Regular cardiac myocyte (primary cell): Measurements from ENCODE around the gene PILRA. TPM values are rescaled to one million over a fixed set of nuclear protein-coding genes. Genes with fewer than 3 reads are reported as not detected.

Experiments
- total RNA-seq: library from RNA; depleted of rRNA; stranded (reverse); fragments of >200 nt; gene quantifications from 2 replicates; pipeline ENCODE4 v1.2.3, GENCODE V29; 2014

PILRA gene
- total RNA-seq = under 0.01 and 0.28 TPM in 2 replicates

GRCh38 chr7:100373261-100373831 is at the start of gene PILRA:
PILRA (plus strand) TSS chr7:100373487; CDS start chr7:100373657, 170 bp downstream.

GRCh38 chr7:100358027-100358856 is 15.0 kb upstream of the PILRA start, which contains the start of gene PILRB:
PILRB (plus strand) TSS chr7:100358117; CDS start chr7:100358303, 186 bp downstream.

DNA sequence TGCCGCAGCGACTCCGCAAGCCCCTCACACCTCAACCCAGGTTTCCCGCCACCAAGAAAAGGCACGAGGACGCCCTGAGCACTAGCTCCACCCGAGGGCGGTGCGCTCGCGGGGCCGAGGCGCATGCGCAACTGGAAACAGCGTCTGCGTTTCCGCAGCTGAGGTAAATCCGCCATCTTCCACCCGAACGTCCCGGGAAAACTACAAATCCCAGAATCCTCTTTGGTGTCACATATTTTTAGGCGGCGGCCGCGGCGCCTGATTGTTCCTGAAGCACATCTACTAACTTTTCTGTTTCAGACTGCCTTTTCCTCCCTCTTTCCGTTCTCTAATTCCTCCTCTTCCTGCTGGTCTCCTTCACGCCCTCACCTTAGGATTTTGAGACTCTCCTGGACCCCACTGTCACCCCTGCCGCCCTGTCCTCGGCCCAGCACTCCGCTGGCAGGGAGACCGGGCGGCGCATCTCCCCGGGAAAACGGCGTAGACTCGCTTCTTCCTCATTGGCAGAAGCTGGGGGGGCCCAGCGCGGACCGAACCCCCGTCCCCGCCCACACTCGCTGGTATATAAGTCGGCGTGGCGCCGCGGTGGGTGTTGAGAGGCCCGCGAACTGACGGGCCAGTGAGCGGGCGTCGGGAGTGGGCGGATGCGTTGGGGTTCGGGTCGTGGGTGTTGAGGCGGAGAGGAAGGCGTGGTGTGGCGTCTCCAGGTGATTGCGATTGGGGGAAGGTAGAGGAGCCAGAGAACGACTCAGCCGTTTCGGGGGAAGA is 55.1 kb downstream of the PILRA start, which contains the start of gene ZCWPW1:
TSS of gene ZCWPW1 (minus strand) at position 505 of the 768 bp plus-strand sequence. CDS start 8,054 bp downstream, outside the sequence.

GRCh38 chr7:100429637-100430492 is 56.6 kb downstream of the PILRA start, which contains the start of gene MEPCE:
MEPCE (plus strand) TSS chr7:100429831; CDS start chr7:100430019, 188 bp downstream.

Other genes with a start within 250 kb of the PILRA start
- gene MBLAC1, start 246.5 kb upstream of the PILRA start, total RNA-seq = 2.5 and 4.2 TPM in 2 replicates
- gene LAMTOR4, start 224.6 kb upstream of the PILRA start, total RNA-seq = 71.7 and 78.1 TPM in 2 replicates
- gene TRAPPC14, start 214.8 kb upstream of the PILRA start, total RNA-seq = 2.8 and 6.9 TPM in 2 replicates
- 1.5 and 3.1 TPM in 2 replicates for gene GAL3ST4, start 204.9 kb upstream of the PILRA start, total RNA-seq
- gene GPC2, start 196.1 kb upstream of the PILRA start, total RNA-seq = 2.1 and 3.1 TPM in 2 replicates
- gene STAG3, start 195.6 kb upstream of the PILRA start, total RNA-seq = 1.1 and 4.8 TPM in 2 replicates
- gene PVRIG, start 153.5 kb upstream of the PILRA start, total RNA-seq = 0.19 TPM in 1 of 2 replicates, not detected in the other
- not detected in 2 replicates for gene SPDYE3, start 65.8 kb upstream of the PILRA start, total RNA-seq
- gene PILRB, start 15.4 kb upstream of the PILRA start, total RNA-seq = 5.8 and 6.2 TPM in 2 replicates
- gene ZCWPW1, start 55.2 kb downstream of the PILRA start, total RNA-seq = 1.7 and 1.9 TPM in 2 replicates
- gene MEPCE, start 56.3 kb downstream of the PILRA start, total RNA-seq = 16.3 and 26.6 TPM in 2 replicates
- gene PPP1R35, start 63.0 kb downstream of the PILRA start, total RNA-seq = 19.2 and 30.3 TPM in 2 replicates
- 0.19 and 1.7 TPM in 2 replicates for gene SPACDR, start 90.8 kb downstream of the PILRA start, total RNA-seq
- 13.2 and 17.1 TPM in 2 replicates for gene TSC22D4, start 105.7 kb downstream of the PILRA start, total RNA-seq
- gene NYAP1, start 110.4 kb downstream of the PILRA start, total RNA-seq = 0.19 and 0.85 TPM in 2 replicates
- gene AGFG2, start 165.7 kb downstream of the PILRA start, total RNA-seq = 3.7 and 9.2 TPM in 2 replicates
- gene SAP25, start 200.4 kb downstream of the PILRA start, total RNA-seq = not detected in 2 replicates
- gene LRCH4, start 212.6 kb downstream of the PILRA start, total RNA-seq = 12.7 TPM in 2 replicates
- 0.28 and 0.77 TPM in 2 replicates for gene FBXO24, start 212.8 kb downstream of the PILRA start, total RNA-seq
- 24.2 and 39.5 TPM in 2 replicates for gene PCOLCE, start 228.9 kb downstream of the PILRA start, total RNA-seq
- gene MOSPD3, start 239.1 kb downstream of the PILRA start, total RNA-seq = 2.5 and 6.8 TPM in 2 replicates